ENCODE data around the gene SLC6A17. TPM values are rescaled to one million over a fixed set of nuclear protein-coding genes. Genes with fewer than 3 reads are reported as not detected.

Gene SLC6A17
- total and polyA plus RNA-seq, 2 donors (not counting 3 experiments of a cell fraction or from before 2014, with no cell fraction given): 0.03 TPM; not detected in 1

GRCh38 chr1:110158261-110158660 is 8.0 kb downstream of the SLC6A17 start:
- H2AFZ ChIP-seq (ENCODE audit: low read depth, low read length): no peak overlapping the region
- H3K79me2 ChIP-seq (ENCODE audit: control insufficient read depth, insufficient read depth, low read length): no peaks in the 10 kb centered on the region
- no peak for DNase-seq (ENCODE audit: low read depth, low spot score)
- no peak overlapping the region for H3K9ac ChIP-seq (replicated peaks; ENCODE audit: extremely low read depth, insufficient read depth, low read length)
- ChIA-PET CTCF (no interaction called here), POLR2A (no interaction called here)
- no peak overlapping the region for H3K4me3 ChIP-seq (replicated peaks in 1 of 3; ENCODE audit: insufficient read depth in 1 of 3, low read depth in 1 of 3, low read length in 3 of 3)
- no peaks in the 10 kb centered on the region for H3K9me3 ChIP-seq (replicated peaks; ENCODE audit: control insufficient read depth, insufficient read depth, low read length)
- no peak overlapping the region for H3K27ac ChIP-seq (ENCODE audit: insufficient read depth, low read depth, low read length)
- H3K4me2 ChIP-seq (ENCODE audit: insufficient read depth, low read length): no peak overlapping the region
- no TSS peak for BruUV-seq (replicated peaks)
- H4K20me1 ChIP-seq (replicated peaks; ENCODE audit: control insufficient read depth, extremely low read depth, insufficient read depth, low read length): no peaks in the 10 kb centered on the region
- dilution Hi-C loops (cut with MboI; ENCODE audit: extremely low pct_ligation_motif_present, low sequenced_read_pairs) (no loop called here), intact Hi-C loops (cut with micrococcal nuclease) (no loop called here)
- peaks cover 6 to 7% of the 10 kb centered on the region in 2 experiments for H3K27me3 ChIP-seq (ENCODE audit: control insufficient read depth in 2 of 2, insufficient read depth in 2 of 2, low read length in 2 of 2)
- H3K4me1 ChIP-seq (ENCODE audit: control insufficient read depth, extremely low read depth, insufficient read depth, low read length): no peaks in the 10 kb centered on the region
- no peak for FAIRE-seq
- no peaks in the 10 kb centered on the region for H3K9me1 ChIP-seq (replicated peaks; ENCODE audit: control insufficient read depth, extremely low read depth, insufficient read depth, low read length)
- no peak for TF ChIP-seq MAX (IDR thresholded peaks at IDR 0.05; ENCODE audit: insufficient read depth, insufficient read length)
- TF ChIP-seq JUN (IDR thresholded peaks at IDR 0.05; ENCODE audit: borderline replicate concordance, insufficient read depth, insufficient read length, low read depth): no peak
- TF ChIP-seq EZH2 (IDR thresholded peaks at IDR 0.05; ENCODE audit: borderline replicate concordance, low read depth, low read length, severe bottlenecking): no peak
- TF ChIP-seq FOS (IDR thresholded peaks at IDR 0.05; ENCODE audit: borderline replicate concordance, insufficient read depth, low read length): no peak
- no peak for TF ChIP-seq POLR2AphosphoS5 (IDR thresholded peaks at IDR 0.05; ENCODE audit: insufficient read depth, low read depth, low read length)
- no peak for TF ChIP-seq GATA2 (IDR thresholded peaks at IDR 0.05; ENCODE audit: insufficient read depth, insufficient read length, low read depth, low read length)
- TF ChIP-seq CTCF (IDR thresholded peaks at IDR 0.05; ENCODE audit: extremely low read depth in 1 of 2, insufficient read depth in 1 of 2, low read depth in 1 of 2, low read length in 2 of 2): no peak
- no peaks in the 10 kb centered on the region for H3K36me3 ChIP-seq (ENCODE audit: control insufficient read depth in 2 of 2, extremely low read depth in 1 of 2, insufficient read depth in 2 of 2, low read length in 2 of 2)
